Measurements from ENCODE around the gene ZNF224. TPM values are rescaled to one million over a fixed set of nuclear protein-coding genes. Genes with fewer than 3 reads are reported as not detected.
A peak's percentile ranks its signal among the peaks of the same experiment; 100 is the strongest.

The ZNF224 gene
- 40.6 and 45.6 TPM in 2 replicates for total RNA-seq
- long read RNA-seq, transcript ZNF224-208 (1 exons, 2,994 nt): minor isoform, 5 of 62 reads
- long read RNA-seq, transcript ZNF224-203 (1 exons, 1,552 nt): minor isoform, 12 of 62 reads
- long read RNA-seq, transcript ZNF224-201 (6 exons, 3,980 nt): major isoform, 17 of 62 reads
- long read RNA-seq, partial matches to known transcripts: 0 of 62 reads
- long read RNA-seq, other reads (novel, unspliced or antisense): 27 of 62 reads

DNA sequence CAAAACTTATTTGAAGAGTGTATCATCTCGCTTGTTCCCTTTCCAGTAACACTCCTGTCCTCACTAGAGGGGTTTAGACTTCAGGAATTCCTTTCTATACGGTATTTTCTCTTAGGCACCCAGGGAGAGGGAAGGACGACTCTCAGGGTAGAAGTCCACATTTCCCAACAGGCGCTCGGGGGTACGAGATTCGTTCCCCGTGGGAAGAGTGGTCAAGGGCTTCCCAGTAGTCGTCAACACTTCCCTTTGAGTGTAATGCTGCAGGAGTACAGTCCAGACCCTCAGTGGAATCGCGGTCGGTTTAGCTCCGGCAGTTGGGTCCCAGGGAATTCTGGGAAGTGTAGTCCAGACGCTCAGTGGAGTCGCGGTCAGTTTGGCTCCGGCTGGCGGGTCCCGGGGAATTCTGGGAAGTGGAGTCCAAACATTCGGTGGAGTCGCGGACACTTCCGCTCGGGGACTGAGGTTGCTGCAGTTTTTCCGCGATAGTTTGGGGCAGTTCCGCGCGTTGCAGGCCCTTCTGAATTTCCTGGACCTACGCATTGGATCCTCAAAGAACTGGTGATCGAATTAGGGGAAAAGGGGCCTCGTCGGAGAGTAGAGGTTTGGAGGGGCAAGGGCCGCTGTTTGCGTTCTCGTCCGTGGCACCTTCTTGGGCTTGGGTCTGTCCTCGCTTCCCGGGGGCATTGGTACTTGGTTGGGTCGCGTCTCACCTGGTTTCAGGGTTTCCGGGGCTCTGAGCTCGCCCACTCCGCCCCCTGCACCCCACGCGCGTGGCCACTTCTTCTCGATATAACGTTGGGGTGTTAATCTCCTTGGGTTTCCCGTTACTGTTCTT lies at the start of gene ZNF224:
TSS of gene ZNF224 (plus strand) at position 431 of the 835 bp plus-strand sequence. CDS start 3,513 bp downstream, outside the sequence.
- DNase-seq (ENCODE audit: low spot score, unreplicated experiment): peak; percentile 78
- TF ChIP-seq, protein P1, sequence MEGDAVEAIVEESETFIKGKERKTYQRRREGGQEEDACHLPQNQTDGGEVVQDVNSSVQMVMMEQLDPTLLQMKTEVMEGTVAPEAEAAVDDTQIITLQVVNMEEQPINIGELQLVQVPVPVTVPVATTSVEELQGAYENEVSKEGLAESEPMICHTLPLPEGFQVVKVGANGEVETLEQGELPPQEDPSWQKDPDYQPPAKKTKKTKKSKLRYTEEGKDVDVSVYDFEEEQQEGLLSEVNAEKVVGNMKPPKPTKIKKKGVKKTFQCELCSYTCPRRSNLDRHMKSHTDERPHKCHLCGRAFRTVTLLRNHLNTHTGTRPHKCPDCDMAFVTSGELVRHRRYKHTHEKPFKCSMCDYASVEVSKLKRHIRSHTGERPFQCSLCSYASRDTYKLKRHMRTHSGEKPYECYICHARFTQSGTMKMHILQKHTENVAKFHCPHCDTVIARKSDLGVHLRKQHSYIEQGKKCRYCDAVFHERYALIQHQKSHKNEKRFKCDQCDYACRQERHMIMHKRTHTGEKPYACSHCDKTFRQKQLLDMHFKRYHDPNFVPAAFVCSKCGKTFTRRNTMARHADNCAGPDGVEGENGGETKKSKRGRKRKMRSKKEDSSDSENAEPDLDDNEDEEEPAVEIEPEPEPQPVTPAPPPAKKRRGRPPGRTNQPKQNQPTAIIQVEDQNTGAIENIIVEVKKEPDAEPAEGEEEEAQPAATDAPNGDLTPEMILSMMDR (IDR thresholded peaks at IDR 0.05; ENCODE audit: unreplicated experiment): no peak
- H3K27me3 Mint-ChIP-seq: no peaks in the 10 kb centered on the region
- H3K36me3 Mint-ChIP-seq (ENCODE audit: insufficient read depth): peaks cover 7% of the 10 kb centered on the region
- H3K9me3 Mint-ChIP-seq (ENCODE audit: low read depth): no peaks in the 10 kb centered on the region
- peak within 1 kb of the TSS; percentile 96 for H3K27ac Mint-ChIP-seq
- H3K4me3 Mint-ChIP-seq (ENCODE audit: low read depth): peak within 1 kb of the TSS; percentile 99
- H3K4me1 Mint-ChIP-seq (ENCODE audit: low read depth): peaks cover 8% of the 10 kb centered on the region

DNA sequence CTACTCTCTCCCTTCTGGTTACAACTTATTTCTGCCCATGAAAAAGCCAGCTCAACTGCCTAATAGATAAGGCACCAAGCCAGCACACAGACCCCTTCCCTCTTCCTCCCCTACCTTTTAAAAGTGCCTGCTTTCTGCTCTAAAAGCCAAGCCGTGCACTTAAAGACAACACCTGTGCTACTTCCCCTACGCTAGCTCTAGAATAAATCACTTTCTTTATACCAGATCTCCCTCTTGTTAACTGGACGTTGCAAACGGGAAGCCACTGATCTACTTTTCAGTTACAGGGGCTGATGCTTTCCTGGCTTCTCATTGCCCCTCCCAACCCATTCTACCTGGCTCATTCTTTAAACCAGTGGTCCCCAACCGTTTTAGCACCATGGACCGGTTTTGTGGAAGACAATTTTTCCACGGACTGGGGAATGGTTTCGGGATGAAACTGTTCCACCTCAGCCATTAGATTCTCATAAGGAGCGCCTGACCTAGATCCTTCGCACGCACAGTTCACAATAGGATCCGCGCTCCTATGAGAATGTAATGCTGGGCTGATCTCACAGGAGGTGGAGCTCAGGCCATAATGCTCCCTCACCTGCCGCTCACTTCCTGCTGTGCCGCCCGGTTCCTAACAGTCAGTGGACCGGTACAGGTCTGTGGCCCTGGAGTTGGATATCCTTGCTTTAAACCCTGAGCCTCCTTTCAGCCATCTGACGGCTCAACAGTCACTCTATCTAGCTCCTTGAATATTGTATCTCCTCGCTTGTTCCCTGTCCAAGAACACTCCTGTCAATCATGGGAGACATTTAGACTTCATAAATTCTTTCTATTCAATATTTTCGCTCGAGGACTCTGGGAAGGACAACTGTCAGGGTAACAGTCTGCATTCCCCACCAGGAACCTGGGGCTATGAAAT lies 43.2 kb upstream of the ZNF224 start:
- H3K27me3 Mint-ChIP-seq: peaks cover 33% of the 10 kb centered on the region
- H3K36me3 Mint-ChIP-seq (ENCODE audit: insufficient read depth): peaks cover 18% of the 10 kb centered on the region
- TF ChIP-seq, protein P1 (IDR thresholded peaks at IDR 0.05; ENCODE audit: unreplicated experiment): no peak
- H3K27ac Mint-ChIP-seq: peak overlapping the region; percentile 99
- peaks cover 30% of the 10 kb centered on the region for H3K4me1 Mint-ChIP-seq (ENCODE audit: low read depth)
- DNase-seq (ENCODE audit: low spot score, unreplicated experiment): no peak
- peak overlapping the region; percentile 97 for H3K4me3 Mint-ChIP-seq (ENCODE audit: low read depth)
- peaks cover 3% of the 10 kb centered on the region for H3K9me3 Mint-ChIP-seq (ENCODE audit: low read depth)

DNA sequence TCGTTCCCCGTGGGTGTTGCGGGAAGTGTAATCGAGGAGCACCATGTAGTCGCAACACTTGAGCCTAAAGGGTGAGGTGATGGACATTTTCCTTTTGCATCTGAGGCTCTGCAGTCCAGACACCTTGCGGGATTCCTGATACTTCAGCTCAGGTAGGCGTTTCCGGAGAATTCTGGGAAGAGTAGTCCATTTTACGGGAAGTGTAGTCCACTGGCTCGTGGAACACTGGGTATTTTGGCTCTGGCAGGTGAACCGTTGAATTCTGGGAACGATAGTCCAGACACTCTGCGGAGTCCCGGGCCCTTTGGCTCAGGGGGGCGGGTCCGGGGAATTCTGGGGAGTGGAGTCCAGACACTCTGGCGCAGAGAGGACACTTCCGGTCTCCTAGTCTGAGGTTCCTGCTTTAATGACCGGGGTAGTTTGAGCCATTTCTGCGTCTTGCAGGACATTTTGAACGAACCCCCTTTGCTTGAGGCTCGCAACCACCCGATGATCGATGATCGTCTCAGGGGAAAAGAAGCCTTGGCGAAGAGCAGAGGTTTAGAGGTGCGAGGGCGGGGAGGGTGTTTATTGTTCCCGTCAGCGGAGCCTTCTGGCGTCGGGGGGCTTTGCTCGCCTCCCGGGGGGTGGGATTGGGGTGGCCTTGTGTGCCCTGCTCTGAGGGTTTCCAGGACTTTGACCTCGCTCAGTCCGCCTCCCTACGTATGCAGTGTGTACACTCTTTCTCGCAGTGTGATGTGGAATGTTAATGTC lies 42.3 kb upstream of the ZNF224 start, which contains the start of gene ZNF223:
TSS of gene ZNF223 (plus strand) at position 387 of the 753 bp plus-strand sequence. CDS start 3,141 bp downstream, outside the sequence.
- peak within 1 kb of the TSS; percentile 97 for H3K4me3 Mint-ChIP-seq (ENCODE audit: low read depth)
- H3K27ac Mint-ChIP-seq: peak within 1 kb of the TSS; percentile 99
- H3K36me3 Mint-ChIP-seq (ENCODE audit: insufficient read depth): peaks cover 21% of the 10 kb centered on the region
- TF ChIP-seq, protein P1 (IDR thresholded peaks at IDR 0.05; ENCODE audit: unreplicated experiment): no peak
- peaks cover 31% of the 10 kb centered on the region for H3K27me3 Mint-ChIP-seq
- H3K9me3 Mint-ChIP-seq (ENCODE audit: low read depth): peaks cover 3% of the 10 kb centered on the region
- H3K4me1 Mint-ChIP-seq (ENCODE audit: low read depth): peaks cover 30% of the 10 kb centered on the region
- peak; percentile 90 for DNase-seq (ENCODE audit: low spot score, unreplicated experiment)

DNA sequence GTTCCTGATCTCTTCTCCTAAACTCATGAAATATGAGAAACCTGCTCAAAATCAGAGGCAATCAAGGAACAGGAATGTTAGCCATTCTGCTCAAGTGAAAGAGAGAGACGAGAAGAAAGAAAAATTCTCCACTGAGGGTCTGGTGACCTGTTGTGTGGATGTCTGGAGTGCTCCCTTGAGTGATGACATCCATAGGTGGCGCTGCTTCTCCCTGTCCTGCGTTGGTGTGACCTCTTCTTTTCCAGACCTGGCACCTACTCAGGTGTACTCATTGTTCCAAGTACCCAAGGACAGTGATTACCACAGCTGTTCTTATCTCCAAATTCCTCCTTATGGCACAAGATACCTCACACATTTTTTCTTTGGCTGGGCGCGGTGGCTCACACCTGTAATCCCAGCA lies 38.3 kb upstream of the ZNF224 start:
- Mint-ChIP-seq H3K27ac (no peak overlapping the region), H3K4me3 (ENCODE audit: low read depth) (no peak overlapping the region), H3K27me3 (peaks cover 1% of the 10 kb centered on the region), H3K36me3 (ENCODE audit: insufficient read depth) (peaks cover 35% of the 10 kb centered on the region), H3K4me1 (ENCODE audit: low read depth) (peaks cover 30% of the 10 kb centered on the region), H3K9me3 (ENCODE audit: low read depth) (peaks cover 1% of the 10 kb centered on the region)
- TF ChIP-seq, protein P1 (IDR thresholded peaks at IDR 0.05; ENCODE audit: unreplicated experiment): no peak
- no peak for DNase-seq (ENCODE audit: low spot score, unreplicated experiment)
